Endothelial cell of umbilical vein (primary cell): ENCODE measurements around the gene EFTUD2. TPM values are rescaled to one million over a fixed set of nuclear protein-coding genes. Genes with fewer than 3 reads are reported as not detected.

Experiments used
- BruUV-seq: library from RNA; stranded (reverse); fragments of 400-500 nt; replicated peaks from 2 replicates; lab custom pipeline; 2021; lab: Mats Ljungman, UMichigan
- CTCF ChIA-PET: fragments of 300-600, 350-600 bp; sonication (Branson Sonifier 250); formaldehyde crosslinking; loops from one replicate; lab custom pipeline; 2021; ENCODE audit warnings: antibody characterized with exemption, inconsistent platforms; lab: Charles Lee
- POLR2A ChIA-PET: fragments of 300-600, 350-600 bp; sonication (Branson Sonifier 250); formaldehyde crosslinking; loops from one replicate; lab custom pipeline; 2021; ENCODE audit warnings: antibody characterized with exemption, inconsistent platforms; lab: Charles Lee
- DNase-seq: peaks from one replicate; pipeline ENCODE4 v3.0.0-alpha.2; 2011; ENCODE audit warnings: low read depth, low spot score
- FAIRE-seq: peaks from 2 replicates; lab custom pipeline; 2011; peaks lifted over from hg19 to GRCh38; lab: Jason Lieb, UNC
- H2AFZ ChIP-seq: 2 replicates; pipeline ENCODE4 v1.6.0; 2012; ENCODE audit warnings: low read depth, low read length, control low read depth, inconsistent platforms
- H3K27ac ChIP-seq: 2 replicates; pipeline ENCODE4 v1.5.1; 2011; ENCODE audit warnings: low read depth, mild to moderate bottlenecking, control low read depth, low read length, moderate library complexity; ENCODE audit not compliant: insufficient read depth
- H3K27me3 ChIP-seq, 2 experiments: 2 replicates each; pipeline versions ENCODE4 v1.6.0 to v1.6.1; 2011; ENCODE audit warnings: low read length in 2 of 2, mixed read lengths in 1 of 2; ENCODE audit not compliant: control insufficient read depth in 2 of 2, insufficient read depth in 2 of 2
- H3K36me3 ChIP-seq, 2 experiments: 2 replicates in 1 of 2; 3 replicates in 1 of 2; pipeline ENCODE4 v1.5.1; 2011; ENCODE audit warnings: low read length in 2 of 2, mild to moderate bottlenecking in 1 of 2, moderate library complexity in 1 of 2; ENCODE audit not compliant: control insufficient read depth in 2 of 2, insufficient read depth in 2 of 2; ENCODE audit errors: extremely low read depth in 1 of 2
- H3K4me1 ChIP-seq: 3 replicates; pipeline ENCODE4 v1.5.1; 2011; ENCODE audit warnings: mild to moderate bottlenecking, low read length; ENCODE audit not compliant: control insufficient read depth, insufficient read depth; ENCODE audit errors: extremely low read depth
- H3K4me2 ChIP-seq: 2 replicates; pipeline ENCODE4 v1.6.1; 2011; ENCODE audit warnings: low read length, control low read depth, mixed read lengths; ENCODE audit not compliant: insufficient read depth
- H3K4me3 ChIP-seq, 3 experiments: fragments of 200-600 bp in 1 of 3; sonication (generic), shearing (Covaris generic) in 1 of 3; replicated peaks in 1 of 3; 2 replicates each; pipeline ENCODE4 v1.5.1; 2011 to 2016; ENCODE audit warnings: control low read depth in 3 of 3, low read length in 3 of 3, mild to moderate bottlenecking in 2 of 3, inconsistent platforms in 1 of 3, low read depth in 1 of 3, moderate library complexity in 1 of 3; ENCODE audit not compliant: insufficient read depth in 1 of 3
- H3K79me2 ChIP-seq: 2 replicates; pipeline ENCODE4 v1.6.0; 2012; ENCODE audit warnings: low read length, inconsistent platforms; ENCODE audit not compliant: control insufficient read depth, insufficient read depth
- H3K9ac ChIP-seq: replicated peaks from 2 replicates; pipeline ENCODE3; 2011; ENCODE audit warnings: low read length, control low read depth; ENCODE audit not compliant: insufficient read depth; ENCODE audit errors: extremely low read depth
- H3K9me1 ChIP-seq: replicated peaks from 3 replicates; pipeline ENCODE4 v1.6.0; 2011; ENCODE audit warnings: mild to moderate bottlenecking, low read length; ENCODE audit not compliant: control insufficient read depth, insufficient read depth; ENCODE audit errors: extremely low read depth
- H3K9me3 ChIP-seq: replicated peaks from 2 replicates; pipeline ENCODE4 v1.5.1; 2012; ENCODE audit warnings: low read length, inconsistent platforms; ENCODE audit not compliant: control insufficient read depth, insufficient read depth
- H4K20me1 ChIP-seq: replicated peaks from 2 replicates; pipeline ENCODE3; 2011; ENCODE audit warnings: mild to moderate bottlenecking, low read length; ENCODE audit not compliant: control insufficient read depth, insufficient read depth; ENCODE audit errors: extremely low read depth
- EZH2 ChIP-seq: IDR thresholded peaks from 2 replicates; pipeline ENCODE4 v1.6.1; 2012; ENCODE audit warnings: borderline replicate concordance, low read depth, mild to moderate bottlenecking, moderate library complexity, low read length, inconsistent platforms; ENCODE audit not compliant: severe bottlenecking
- FOS ChIP-seq: IDR thresholded peaks from 2 replicates; pipeline ENCODE4 v1.6.1; 2011; ENCODE audit warnings: mild to moderate bottlenecking, low read length, moderate library complexity, borderline replicate concordance; ENCODE audit not compliant: insufficient read depth
- GATA2 ChIP-seq: IDR thresholded peaks from 2 replicates; pipeline ENCODE4 v1.7.0; 2011; ENCODE audit warnings: low read depth, mild to moderate bottlenecking, moderate library complexity, mixed read lengths, low read length; ENCODE audit not compliant: insufficient read length, insufficient read depth
- JUN ChIP-seq: IDR thresholded peaks from 2 replicates; pipeline ENCODE4 v1.6.1; 2011; ENCODE audit warnings: borderline replicate concordance, low read depth; ENCODE audit not compliant: insufficient read length, insufficient read depth
- MAX ChIP-seq: IDR thresholded peaks from 2 replicates; pipeline ENCODE4 v1.6.1; 2011; ENCODE audit not compliant: insufficient read depth, insufficient read length
- MYC ChIP-seq: IDR thresholded peaks from one replicate; pipeline ENCODE4 v1.6.1; 2011; ENCODE audit warnings: mild to moderate bottlenecking, low read depth, low read length
- POLR2A ChIP-seq: IDR thresholded peaks from 2 replicates; pipeline ENCODE4 v1.6.1; 2012; ENCODE audit warnings: low read depth, mild to moderate bottlenecking, control low read depth, low read length
- POLR2AphosphoS5 ChIP-seq: IDR thresholded peaks from 2 replicates; pipeline ENCODE4 v1.6.1; 2012; ENCODE audit warnings: low read depth, mild to moderate bottlenecking, control low read depth, low read length, moderate library complexity; ENCODE audit not compliant: insufficient read depth
- dilution Hi-C: fragments of 300-500 bp; cut with MboI; formaldehyde crosslinking; loops from one replicate; pipeline ENCODE4 v1.15.0; 2019; ENCODE audit warnings: low sequenced_read_pairs; ENCODE audit not compliant: extremely low pct_ligation_motif_present
- intact Hi-C: fragments of 100-400 bp; cut with micrococcal nuclease; formaldehyde crosslinking; loops from one replicate; pipeline ENCODE4 v1.10.0; 2022
- polyA plus RNA-seq, 4 experiments: library from polyadenylated mRNA; depleted of rRNA in 3 of 4; stranded (reverse) in 3 of 4; unstranded in 1 of 4; fragments of >200 nt; gene quantifications; 2 replicates each; pipeline versions ENCODE4 v1.2.1 to v1.2.3, GENCODE V29; 2011 to 2012; ENCODE audit warnings: missing spikeins in 1 of 4
- total RNA-seq: library from RNA; stranded (reverse); gene quantifications from 2 replicates; pipeline ENCODE4 v1.2.3, GENCODE V29; 2021
- TF ChIP-seq, protein P1 (sequence below), 2 donors: IDR thresholded peaks; 1 replicate in 1 of 2; 2 replicates in 1 of 2; pipeline ENCODE4 v1.5.1; 2011; ENCODE audit warnings: low read length in 2 of 2, mild to moderate bottlenecking in 2 of 2, moderate library complexity in 2 of 2, control low read depth in 1 of 2, inconsistent platforms in 1 of 2, low read depth in 1 of 2; ENCODE audit not compliant: insufficient read depth in 1 of 2; ENCODE audit errors: extremely low read depth in 1 of 2

Gene EFTUD2
- total and polyA plus RNA-seq, 2 donors (not counting 3 experiments of a cell fraction or from before 2014, with no cell fraction given), result 125 to 170 TPM

- Histone ChIP-seq H3K27ac (no peak overlapping the region), H2AFZ (no peak overlapping the region), H3K36me3 (peaks cover 14 to 15% of the 10 kb centered on the region in 2 experiments), H3K9ac (no peak overlapping the region), H3K27me3 (no peaks in the 10 kb centered on the region), H4K20me1 (no peaks in the 10 kb centered on the region), H3K4me3 (no peak overlapping the region), H3K79me2 (peaks cover 12% of the 10 kb centered on the region), H3K9me3 (no peaks in the 10 kb centered on the region), H3K9me1 (no peaks in the 10 kb centered on the region), H3K4me1 (no peaks in the 10 kb centered on the region), H3K4me2 (no peak overlapping the region)
- BruUV-seq, result no TSS peak
- dilution Hi-C loops, result no loop called here
- TF ChIP-seq MAX (no peak), POLR2AphosphoS5 (no peak), GATA2 (no peak), MYC (no peak), EZH2 (no peak), FOS (no peak), POLR2A (no peak), JUN (no peak)
- TF ChIP-seq, protein P1, sequence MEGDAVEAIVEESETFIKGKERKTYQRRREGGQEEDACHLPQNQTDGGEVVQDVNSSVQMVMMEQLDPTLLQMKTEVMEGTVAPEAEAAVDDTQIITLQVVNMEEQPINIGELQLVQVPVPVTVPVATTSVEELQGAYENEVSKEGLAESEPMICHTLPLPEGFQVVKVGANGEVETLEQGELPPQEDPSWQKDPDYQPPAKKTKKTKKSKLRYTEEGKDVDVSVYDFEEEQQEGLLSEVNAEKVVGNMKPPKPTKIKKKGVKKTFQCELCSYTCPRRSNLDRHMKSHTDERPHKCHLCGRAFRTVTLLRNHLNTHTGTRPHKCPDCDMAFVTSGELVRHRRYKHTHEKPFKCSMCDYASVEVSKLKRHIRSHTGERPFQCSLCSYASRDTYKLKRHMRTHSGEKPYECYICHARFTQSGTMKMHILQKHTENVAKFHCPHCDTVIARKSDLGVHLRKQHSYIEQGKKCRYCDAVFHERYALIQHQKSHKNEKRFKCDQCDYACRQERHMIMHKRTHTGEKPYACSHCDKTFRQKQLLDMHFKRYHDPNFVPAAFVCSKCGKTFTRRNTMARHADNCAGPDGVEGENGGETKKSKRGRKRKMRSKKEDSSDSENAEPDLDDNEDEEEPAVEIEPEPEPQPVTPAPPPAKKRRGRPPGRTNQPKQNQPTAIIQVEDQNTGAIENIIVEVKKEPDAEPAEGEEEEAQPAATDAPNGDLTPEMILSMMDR (IDR thresholded peaks at IDR 0.05; ENCODE audit: extremely low read depth in 1 of 2, insufficient read depth in 1 of 2, low read depth in 1 of 2, low read length in 2 of 2), result no peak
- DNase-seq (no peak), FAIRE-seq (no peak)
- CTCF ChIA-PET, result interaction anchor here (0.6 to 1.3 kb wide), 3 partner anchors 12 to 89 kb away, joined by 3 to 8 read pairs (median 3); partner anchors contain the start of gene C1QL1
- POLR2A ChIA-PET, result no interaction called here
- intact Hi-C loops, result no loop called here
Observed at GRCh38 chr17:44932787-44933097, 33.5 kb upstream of the EFTUD2 start.
